Testis (tissue), 3 donors: ENCODE data around the gene IRAG1. TPM values are rescaled to one million over a fixed set of nuclear protein-coding genes. Genes with fewer than 3 reads are reported as not detected.
A peak's percentile ranks its signal among the peaks of the same experiment; 100 is the strongest.

Experiments
- DNase-seq: peaks from one replicate; pipeline ENCODE4 v3.0.0-alpha.2; 2019
- H3K27ac ChIP-seq, 2 donors: fragments of 200-600 bp; sonication (generic); one replicate each; pipeline ENCODE4 v1.5.1; 2019
- H3K27me3 ChIP-seq: fragments of 200-600 bp; sonication (generic); one replicate; pipeline ENCODE4 v1.5.1; 2019
- H3K36me3 ChIP-seq: fragments of 200-600 bp; sonication (generic); one replicate; pipeline ENCODE4 v1.5.1; 2017; ENCODE audit warnings: low read depth; ENCODE audit errors: missing control alignments
- H3K4me1 ChIP-seq: fragments of 200-600 bp; sonication (generic); one replicate; pipeline ENCODE4 v1.5.1; 2019
- H3K4me3 ChIP-seq, 2 donors: fragments of 200-600 bp; sonication (generic); one replicate each; pipeline ENCODE4 v1.5.1; 2017 to 2019
- H3K9me3 ChIP-seq: fragments of 200-600 bp; sonication (generic); one replicate; pipeline ENCODE4 v1.5.1; 2017
- CTCF ChIP-seq, 3 experiments: fragments of 450-650 bp in 2 of 3; fragments of 200-600 bp in 1 of 3; sonication (generic) in 1 of 3; IDR thresholded peaks; one replicate each; pipeline ENCODE4 v1.5.1; 2016 to 2019; ENCODE audit warnings: antibody characterized with exemption in 3 of 3, mild to moderate bottlenecking in 2 of 3, moderate library complexity in 1 of 3
- POLR2A ChIP-seq: fragments of 450-650 bp; IDR thresholded peaks from one replicate; pipeline ENCODE4 v1.6.1; 2017; ENCODE audit warnings: antibody characterized with exemption, mild to moderate bottlenecking, moderate library complexity
- WGBS, 2 donors: methylation state at CpG; one replicate each; pipeline ENCODE4 v1.1.5; 2018; 5-methylcytosine and 5-hydroxymethylcytosine counted together
- intact Hi-C: fragments of 100-400 bp; cut with DNase I; formaldehyde crosslinking; loops from one replicate; pipeline ENCODE4 v1.15.1; 2023; ENCODE audit warnings: low total_unique reads
- polyA plus RNA-seq: library from polyadenylated mRNA; stranded (reverse); fragments of 350-450 nt; fragmentation: Illumina TruSeq; extraction: RNeasy Lipid Tissue Mini Kit (QIAGEN cat#74804); gene quantifications from one replicate; pipeline ENCODE4 v1.2.3, GENCODE V29; 2014; ENCODE audit warnings: low read depth, low replicate concordance; ENCODE audit not compliant: insufficient read depth
- total RNA-seq, 2 donors: library from RNA; depleted of rRNA; stranded (reverse); fragments of >200 nt; gene quantifications; one replicate each; pipeline ENCODE4 v1.2.3, GENCODE V29; 2016

IRAG1 gene
- total and polyA plus RNA-seq, 3 donors from 2014 or later = 17.7 to 28.6 (median 23.1) TPM

GRCh38 chr11:10720881-10721376, 27.4 kb upstream of the IRAG1 start:
- WGBS, 2 donors = 90 to 97% methylated on average over 2 of the region's 2 CpGs
- H3K9me3 ChIP-seq = no peaks in the 10 kb centered on the region
- intact Hi-C loops = no loop called here

GRCh38 chr11:10719616-10720015, 26.1 kb upstream of the IRAG1 start:
- Histone ChIP-seq H3K4me3 (no peak overlapping the region), H3K9me3 (no peaks in the 10 kb centered on the region), H3K4me1 (peaks cover 8% of the 10 kb centered on the region), H3K27me3 (no peaks in the 10 kb centered on the region), H3K27ac (no peak overlapping the region), H3K36me3 (no peaks in the 10 kb centered on the region)
- no peak for DNase-seq
- intact Hi-C loops = no loop called here
- TF ChIP-seq POLR2A (no peak), CTCF (IDR thresholded peaks at IDR 0.05) (no peak)
- WGBS, 2 donors = 81 to 82% methylated on average over 2 of the region's 2 CpGs

More at GRCh38 chr11:10720881-10721376, 27.4 kb upstream of the IRAG1 start:
- H3K4me1 ChIP-seq = peaks cover 3% of the 10 kb centered on the region
- H3K4me3 ChIP-seq = no peak overlapping the region
- DNase-seq = no peak
- H3K36me3 ChIP-seq = no peaks in the 10 kb centered on the region
- TF ChIP-seq CTCF (IDR thresholded peaks at IDR 0.05) = no peak
- TF ChIP-seq POLR2A = no peak
- no peaks in the 10 kb centered on the region for H3K27me3 ChIP-seq
- no peak overlapping the region for H3K27ac ChIP-seq

- no peak for DNase-seq
- intact Hi-C loops = no loop called here
- Histone ChIP-seq H3K9me3 (no peaks in the 10 kb centered on the region), H3K36me3 (no peaks in the 10 kb centered on the region), H3K4me3 (no peak overlapping the region), H3K4me1 (peaks cover 12% of the 10 kb centered on the region), H3K27ac (no peak overlapping the region), H3K27me3 (no peaks in the 10 kb centered on the region)
- WGBS, 2 donors = 81 to 91% methylated on average over 9 of the region's 9 CpGs
- TF ChIP-seq CTCF (IDR thresholded peaks at IDR 0.05) (no peak), POLR2A (no peak)
Observed at GRCh38 chr11:10716543-10717259, 23.1 kb upstream of the IRAG1 start.

GRCh38 chr11:10716122-10716521, 22.6 kb upstream of the IRAG1 start:
- 54 to 63% methylated on average over 3 of the region's 3 CpGs for WGBS, 2 donors
- Histone ChIP-seq H3K36me3 (no peaks in the 10 kb centered on the region), H3K9me3 (no peaks in the 10 kb centered on the region), H3K27me3 (no peaks in the 10 kb centered on the region), H3K4me3 (no peak overlapping the region), H3K27ac (no peak overlapping the region), H3K4me1 (peaks cover 12% of the 10 kb centered on the region)
- TF ChIP-seq POLR2A (no peak), CTCF (IDR thresholded peaks at IDR 0.05) (no peak)
- DNase-seq = no peak
- intact Hi-C loops = no loop called here

- Histone ChIP-seq H3K36me3 (no peaks in the 10 kb centered on the region), H3K4me1 (peaks cover 12% of the 10 kb centered on the region), H3K27ac (peak overlapping the region in 1 of 2 donors; percentile 26), H3K27me3 (no peaks in the 10 kb centered on the region), H3K9me3 (no peaks in the 10 kb centered on the region), H3K4me3 (no peak overlapping the region)
- intact Hi-C loops = no loop called here
- TF ChIP-seq CTCF (IDR thresholded peaks at IDR 0.05) (no peak), POLR2A (no peak)
- no peak for DNase-seq
- 57 to 61% methylated on average over 4 of the region's 4 CpGs for WGBS, 2 donors
Observed at GRCh38 chr11:10715571-10715970, 22.0 kb upstream of the IRAG1 start.
